ENCODE results near the gene FGD4.

FGD4 gene

DNA sequence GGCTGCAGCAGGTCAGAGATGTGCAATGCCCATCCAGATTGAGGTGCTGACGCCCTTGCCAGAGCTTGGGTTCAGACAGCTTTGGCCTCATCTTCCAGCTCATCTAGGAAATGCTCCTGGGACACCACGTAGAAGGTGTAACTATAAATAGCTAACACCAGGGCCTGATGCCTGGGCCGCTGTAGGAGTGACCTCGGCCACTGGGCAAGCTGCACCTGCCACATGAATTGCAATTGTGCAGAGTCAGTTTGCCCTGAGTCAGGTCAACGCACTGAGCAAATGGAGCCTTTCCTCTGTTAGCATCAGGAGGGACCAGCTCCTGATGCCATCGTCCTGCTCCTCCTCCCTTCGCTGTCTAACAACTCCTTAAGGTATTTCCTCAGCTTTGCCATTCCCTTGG lies 262.3 kb downstream of the FGD4 start:
- Histone ChIP-seq H3K4me3 (ENCODE audit: low read length) (no peak overlapping the region), H3K9ac (ENCODE audit: low read length) (no peak overlapping the region), H3K4me1 (ENCODE audit: control insufficient read depth, insufficient read depth, low read length) (peaks cover 21% of the 10 kb centered on the region), H3K36me3 (ENCODE audit: control insufficient read depth, insufficient read depth, low read length, severe bottlenecking) (no peaks in the 10 kb centered on the region), H3K9me3 (ENCODE audit: control insufficient read depth, low read length) (no peaks in the 10 kb centered on the region), H3K27me3 (replicated peaks; ENCODE audit: control insufficient read depth, insufficient read depth, low read length) (no peaks in the 10 kb centered on the region)
- no peak for DNase-seq (ENCODE audit: low read depth)

- Histone ChIP-seq H3K36me3 (ENCODE audit: control insufficient read depth, insufficient read depth, low read length, severe bottlenecking) (no peaks in the 10 kb centered on the region), H3K27me3 (replicated peaks; ENCODE audit: control insufficient read depth, insufficient read depth, low read length) (no peaks in the 10 kb centered on the region), H3K4me1 (ENCODE audit: control insufficient read depth, insufficient read depth, low read length) (peaks cover 21% of the 10 kb centered on the region), H3K9ac (ENCODE audit: low read length) (no peak overlapping the region), H3K9me3 (ENCODE audit: control insufficient read depth, low read length) (no peaks in the 10 kb centered on the region), H3K4me3 (ENCODE audit: low read length) (no peak overlapping the region)
- DNase-seq (ENCODE audit: low read depth) = no peak
Measured at GRCh38 chr12:32662665-32663064, 263.3 kb downstream of the FGD4 start.

- H3K9ac ChIP-seq (ENCODE audit: low read length) = no peak overlapping the region
- H3K27me3 ChIP-seq (replicated peaks; ENCODE audit: control insufficient read depth, insufficient read depth, low read length) = no peaks in the 10 kb centered on the region
- no peak for DNase-seq (ENCODE audit: low read depth)
- no peak overlapping the region for H3K4me3 ChIP-seq (ENCODE audit: low read length)
- H3K36me3 ChIP-seq (ENCODE audit: control insufficient read depth, insufficient read depth, low read length, severe bottlenecking) = no peaks in the 10 kb centered on the region
- H3K9me3 ChIP-seq (ENCODE audit: control insufficient read depth, low read length) = peaks cover 10% of the 10 kb centered on the region
- H3K4me1 ChIP-seq (ENCODE audit: control insufficient read depth, insufficient read depth, low read length) = peaks cover 10% of the 10 kb centered on the region
Measured at GRCh38 chr12:32666018-32666417, 266.7 kb downstream of the FGD4 start.

GRCh38 chr12:32669584-32669983 lies 270.2 kb downstream of the FGD4 start:
- no peak for DNase-seq (ENCODE audit: low read depth)
- Histone ChIP-seq H3K4me3 (ENCODE audit: low read length) (no peak overlapping the region), H3K27me3 (replicated peaks; ENCODE audit: control insufficient read depth, insufficient read depth, low read length) (no peaks in the 10 kb centered on the region), H3K9me3 (ENCODE audit: control insufficient read depth, low read length) (peaks cover 10% of the 10 kb centered on the region), H3K36me3 (ENCODE audit: control insufficient read depth, insufficient read depth, low read length, severe bottlenecking) (no peaks in the 10 kb centered on the region), H3K4me1 (ENCODE audit: control insufficient read depth, insufficient read depth, low read length) (no peaks in the 10 kb centered on the region), H3K9ac (ENCODE audit: low read length) (no peak overlapping the region)

GRCh38 chr12:32671930-32672780 lies 272.8 kb downstream of the FGD4 start:
- Histone ChIP-seq H3K4me3 (ENCODE audit: low read length) (no peak overlapping the region), H3K9me3 (ENCODE audit: control insufficient read depth, low read length) (peaks cover 10% of the 10 kb centered on the region), H3K27me3 (replicated peaks; ENCODE audit: control insufficient read depth, insufficient read depth, low read length) (no peaks in the 10 kb centered on the region), H3K9ac (ENCODE audit: low read length) (no peak overlapping the region), H3K36me3 (ENCODE audit: control insufficient read depth, insufficient read depth, low read length, severe bottlenecking) (no peaks in the 10 kb centered on the region), H3K4me1 (ENCODE audit: control insufficient read depth, insufficient read depth, low read length) (no peaks in the 10 kb centered on the region)
- peak; percentile 91 for DNase-seq (ENCODE audit: low read depth)

DNA sequence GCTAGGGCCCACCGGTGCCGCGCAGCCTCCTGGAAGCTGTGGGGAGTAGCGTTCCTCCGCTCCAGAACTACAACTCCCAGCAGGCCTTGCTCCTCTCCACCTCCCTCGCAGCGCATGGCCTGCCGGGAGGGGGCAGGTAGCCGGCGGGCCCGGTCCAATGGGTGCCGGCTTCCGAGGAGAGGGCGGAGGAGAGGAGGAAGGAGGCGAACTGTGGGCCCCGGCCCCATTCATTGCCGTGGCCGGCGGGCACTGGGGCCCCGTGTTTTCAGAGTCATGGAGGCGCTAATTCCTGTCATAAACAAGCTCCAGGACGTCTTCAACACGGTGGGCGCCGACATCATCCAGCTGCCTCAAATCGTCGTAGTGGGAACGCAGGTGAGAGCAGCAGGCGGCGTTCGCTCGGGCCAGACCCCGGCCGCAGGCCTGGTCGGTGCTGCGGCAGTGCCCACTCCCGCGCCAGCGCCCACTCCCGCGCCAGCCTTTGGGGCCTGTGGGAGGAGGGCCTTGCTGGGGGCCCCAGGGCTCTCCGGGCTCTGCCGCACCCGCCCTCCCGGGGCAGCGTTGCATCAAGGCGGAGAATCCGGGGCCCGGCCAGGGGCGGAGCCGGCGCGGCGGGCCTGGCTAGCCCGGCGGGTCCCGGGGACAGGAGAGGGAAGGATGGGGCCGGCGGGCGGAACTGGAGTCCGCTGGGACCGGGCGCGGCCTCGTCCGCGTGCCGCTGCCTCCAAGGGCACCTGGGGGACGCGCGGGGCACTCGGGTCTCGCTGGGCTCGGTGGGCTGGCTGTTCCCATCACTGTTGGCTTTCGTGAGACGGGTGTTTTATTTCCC lies 279.9 kb downstream of the FGD4 start, which contains the start of gene DNM1L:
DNM1L (plus strand) TSS at position 211 of the 829 bp plus-strand sequence; CDS start at position 274, 63 bp downstream.
- Histone ChIP-seq H3K9me3 (ENCODE audit: control insufficient read depth, low read length) (no peaks in the 10 kb centered on the region), H3K36me3 (ENCODE audit: control insufficient read depth, insufficient read depth, low read length, severe bottlenecking) (no peaks in the 10 kb centered on the region), H3K9ac (ENCODE audit: low read length) (peak within 1 kb of the TSS; percentile 98), H3K27me3 (replicated peaks; ENCODE audit: control insufficient read depth, insufficient read depth, low read length) (no peaks in the 10 kb centered on the region), H3K4me1 (ENCODE audit: control insufficient read depth, insufficient read depth, low read length) (peaks cover 29% of the 10 kb centered on the region), H3K4me3 (ENCODE audit: low read length) (peak within 1 kb of the TSS; percentile 94)
- peak; percentile 98 for DNase-seq (ENCODE audit: low read depth)

DNA sequence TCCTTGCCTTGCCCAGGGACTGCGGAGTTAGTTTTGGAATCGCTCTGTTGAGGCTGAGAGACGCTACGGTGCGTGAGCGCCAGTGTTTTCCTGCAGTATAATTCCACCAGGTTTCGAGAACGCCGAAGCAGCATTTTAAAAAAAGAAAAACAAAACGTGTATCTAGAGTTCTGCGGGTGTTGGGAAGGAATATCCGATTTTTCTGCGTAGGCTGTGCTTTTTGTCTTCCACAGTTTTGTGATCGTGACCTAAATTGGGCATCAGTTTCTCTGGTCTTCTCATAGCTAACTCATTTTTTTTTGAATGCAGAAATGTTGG lies 280.5 kb downstream of the FGD4 start:
- no peaks in the 10 kb centered on the region for H3K9me3 ChIP-seq (ENCODE audit: control insufficient read depth, low read length)
- peaks cover 29% of the 10 kb centered on the region for H3K4me1 ChIP-seq (ENCODE audit: control insufficient read depth, insufficient read depth, low read length)
- H3K27me3 ChIP-seq (replicated peaks; ENCODE audit: control insufficient read depth, insufficient read depth, low read length) = no peaks in the 10 kb centered on the region
- peak overlapping the region; percentile 98 for H3K9ac ChIP-seq (ENCODE audit: low read length)
- no peaks in the 10 kb centered on the region for H3K36me3 ChIP-seq (ENCODE audit: control insufficient read depth, insufficient read depth, low read length, severe bottlenecking)
- no peak for DNase-seq (ENCODE audit: low read depth)
- H3K4me3 ChIP-seq (ENCODE audit: low read length) = peak overlapping the region; percentile 94

- no peaks in the 10 kb centered on the region for H3K9me3 ChIP-seq (ENCODE audit: control insufficient read depth, low read length)
- H3K4me1 ChIP-seq (ENCODE audit: control insufficient read depth, insufficient read depth, low read length) = peaks cover 29% of the 10 kb centered on the region
- no peaks in the 10 kb centered on the region for H3K27me3 ChIP-seq (replicated peaks; ENCODE audit: control insufficient read depth, insufficient read depth, low read length)
- peak; percentile 16 for DNase-seq (ENCODE audit: low read depth)
- no peaks in the 10 kb centered on the region for H3K36me3 ChIP-seq (ENCODE audit: control insufficient read depth, insufficient read depth, low read length, severe bottlenecking)
- peak overlapping the region; percentile 98 for H3K9ac ChIP-seq (ENCODE audit: low read length)
- H3K4me3 ChIP-seq (ENCODE audit: low read length) = peak overlapping the region; percentile 94
Measured at GRCh38 chr12:32680787-32681186, 281.4 kb downstream of the FGD4 start.

- DNase-seq (ENCODE audit: low read depth) = no peak
- H3K36me3 ChIP-seq (ENCODE audit: control insufficient read depth, insufficient read depth, low read length, severe bottlenecking) = peaks cover 2% of the 10 kb centered on the region
- peak overlapping the region; percentile 98 for H3K9ac ChIP-seq (ENCODE audit: low read length)
- peaks cover 29% of the 10 kb centered on the region for H3K4me1 ChIP-seq (ENCODE audit: control insufficient read depth, insufficient read depth, low read length)
- H3K27me3 ChIP-seq (replicated peaks; ENCODE audit: control insufficient read depth, insufficient read depth, low read length) = no peaks in the 10 kb centered on the region
- no peaks in the 10 kb centered on the region for H3K9me3 ChIP-seq (ENCODE audit: control insufficient read depth, low read length)
- H3K4me3 ChIP-seq (ENCODE audit: low read length) = peak overlapping the region; percentile 94
Measured at GRCh38 chr12:32681272-32681671, 281.9 kb downstream of the FGD4 start.

DNA sequence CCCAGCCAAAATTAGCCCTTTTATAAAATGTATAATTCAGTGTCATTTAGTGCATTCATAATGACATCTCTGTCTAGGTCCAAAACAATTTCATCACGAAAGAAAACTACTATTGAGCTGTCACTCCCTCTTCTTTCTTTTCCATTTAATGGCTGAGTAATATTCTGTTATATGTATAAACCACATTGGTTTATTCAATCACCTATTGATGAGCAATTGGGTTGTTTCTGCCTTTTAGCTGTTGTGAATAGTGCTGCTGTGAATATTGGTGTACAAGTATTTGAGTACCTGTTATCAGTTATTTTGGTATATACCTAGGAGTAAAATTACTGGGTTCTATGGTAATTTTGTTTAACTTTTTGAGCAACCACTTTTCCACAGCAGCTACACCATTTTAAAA lies 287.0 kb downstream of the FGD4 start:
- Histone ChIP-seq H3K36me3 (ENCODE audit: control insufficient read depth, insufficient read depth, low read length, severe bottlenecking) (peaks cover 5% of the 10 kb centered on the region), H3K27me3 (replicated peaks; ENCODE audit: control insufficient read depth, insufficient read depth, low read length) (no peaks in the 10 kb centered on the region), H3K9me3 (ENCODE audit: control insufficient read depth, low read length) (no peaks in the 10 kb centered on the region), H3K9ac (ENCODE audit: low read length) (no peak overlapping the region), H3K4me3 (ENCODE audit: low read length) (no peak overlapping the region), H3K4me1 (ENCODE audit: control insufficient read depth, insufficient read depth, low read length) (peaks cover 16% of the 10 kb centered on the region)
- DNase-seq (ENCODE audit: low read depth) = no peak

DNA sequence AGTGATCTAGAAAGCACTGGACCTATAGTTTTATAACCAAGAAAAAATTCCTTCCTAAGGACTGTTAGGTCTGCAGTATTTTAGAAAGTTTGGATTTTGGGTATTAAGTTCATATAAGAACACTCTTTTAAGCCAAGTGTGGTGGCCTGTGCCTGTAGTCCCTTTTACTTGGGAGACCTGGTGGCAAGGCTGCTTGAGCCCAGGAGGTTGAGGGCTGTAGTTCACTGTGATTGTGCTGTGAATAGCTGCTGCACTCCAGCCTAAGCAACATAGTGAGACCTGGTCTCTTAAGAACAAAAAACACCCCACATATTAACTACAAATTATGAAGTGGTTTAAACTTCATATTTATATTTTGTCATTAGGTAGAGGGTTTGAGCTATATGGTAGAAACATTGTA lies 289.4 kb downstream of the FGD4 start:
- DNase-seq (ENCODE audit: low read depth) = no peak
- H3K9me3 ChIP-seq (ENCODE audit: control insufficient read depth, low read length) = no peaks in the 10 kb centered on the region

More for the DNA sequence above, 289.4 kb downstream of the FGD4 start:
- Histone ChIP-seq H3K36me3 (ENCODE audit: control insufficient read depth, insufficient read depth, low read length, severe bottlenecking) (peaks cover 5% of the 10 kb centered on the region), H3K27me3 (replicated peaks; ENCODE audit: control insufficient read depth, insufficient read depth, low read length) (no peaks in the 10 kb centered on the region), H3K4me3 (ENCODE audit: low read length) (no peak overlapping the region), H3K9ac (ENCODE audit: low read length) (no peak overlapping the region), H3K4me1 (ENCODE audit: control insufficient read depth, insufficient read depth, low read length) (peaks cover 11% of the 10 kb centered on the region)
